Endothelial cell of umbilical vein (primary cell): Measurements from ENCODE around the gene IL1R2. TPM values are rescaled to one million over a fixed set of nuclear protein-coding genes. Genes with fewer than 3 reads are reported as not detected.

Source experiments
- BruUV-seq: library from RNA; stranded (reverse); fragments of 400-500 nt; replicated peaks from 2 replicates; lab custom pipeline; 2021; lab: Mats Ljungman, UMichigan
- CTCF ChIA-PET: fragments of 300-600, 350-600 bp; sonication (Branson Sonifier 250); formaldehyde crosslinking; loops from one replicate; lab custom pipeline; 2021; ENCODE audit warnings: antibody characterized with exemption, inconsistent platforms; lab: Charles Lee
- POLR2A ChIA-PET: fragments of 300-600, 350-600 bp; sonication (Branson Sonifier 250); formaldehyde crosslinking; loops from one replicate; lab custom pipeline; 2021; ENCODE audit warnings: antibody characterized with exemption, inconsistent platforms; lab: Charles Lee
- DNase-seq: peaks from one replicate; pipeline ENCODE4 v3.0.0-alpha.2; 2011; ENCODE audit warnings: low read depth, low spot score
- FAIRE-seq: peaks from 2 replicates; lab custom pipeline; 2011; peaks lifted over from hg19 to GRCh38; lab: Jason Lieb, UNC
- H2AFZ ChIP-seq: 2 replicates; pipeline ENCODE4 v1.6.0; 2012; ENCODE audit warnings: low read depth, low read length, control low read depth, inconsistent platforms
- H3K27ac ChIP-seq: 2 replicates; pipeline ENCODE4 v1.5.1; 2011; ENCODE audit warnings: low read depth, mild to moderate bottlenecking, control low read depth, low read length, moderate library complexity; ENCODE audit not compliant: insufficient read depth
- H3K27me3 ChIP-seq, 2 experiments: 2 replicates each; pipeline versions ENCODE4 v1.6.0 to v1.6.1; 2011; ENCODE audit warnings: low read length in 2 of 2, mixed read lengths in 1 of 2; ENCODE audit not compliant: control insufficient read depth in 2 of 2, insufficient read depth in 2 of 2
- H3K36me3 ChIP-seq, 2 experiments: 2 replicates in 1 of 2; 3 replicates in 1 of 2; pipeline ENCODE4 v1.5.1; 2011; ENCODE audit warnings: low read length in 2 of 2, mild to moderate bottlenecking in 1 of 2, moderate library complexity in 1 of 2; ENCODE audit not compliant: control insufficient read depth in 2 of 2, insufficient read depth in 2 of 2; ENCODE audit errors: extremely low read depth in 1 of 2
- H3K4me1 ChIP-seq: 3 replicates; pipeline ENCODE4 v1.5.1; 2011; ENCODE audit warnings: mild to moderate bottlenecking, low read length; ENCODE audit not compliant: control insufficient read depth, insufficient read depth; ENCODE audit errors: extremely low read depth
- H3K4me2 ChIP-seq: 2 replicates; pipeline ENCODE4 v1.6.1; 2011; ENCODE audit warnings: low read length, control low read depth, mixed read lengths; ENCODE audit not compliant: insufficient read depth
- H3K4me3 ChIP-seq, 3 experiments: fragments of 200-600 bp in 1 of 3; sonication (generic), shearing (Covaris generic) in 1 of 3; replicated peaks in 1 of 3; 2 replicates each; pipeline ENCODE4 v1.5.1; 2011 to 2016; ENCODE audit warnings: control low read depth in 3 of 3, low read length in 3 of 3, mild to moderate bottlenecking in 2 of 3, inconsistent platforms in 1 of 3, low read depth in 1 of 3, moderate library complexity in 1 of 3; ENCODE audit not compliant: insufficient read depth in 1 of 3
- H3K79me2 ChIP-seq: 2 replicates; pipeline ENCODE4 v1.6.0; 2012; ENCODE audit warnings: low read length, inconsistent platforms; ENCODE audit not compliant: control insufficient read depth, insufficient read depth
- H3K9ac ChIP-seq: replicated peaks from 2 replicates; pipeline ENCODE3; 2011; ENCODE audit warnings: low read length, control low read depth; ENCODE audit not compliant: insufficient read depth; ENCODE audit errors: extremely low read depth
- H3K9me1 ChIP-seq: replicated peaks from 3 replicates; pipeline ENCODE4 v1.6.0; 2011; ENCODE audit warnings: mild to moderate bottlenecking, low read length; ENCODE audit not compliant: control insufficient read depth, insufficient read depth; ENCODE audit errors: extremely low read depth
- H3K9me3 ChIP-seq: replicated peaks from 2 replicates; pipeline ENCODE4 v1.5.1; 2012; ENCODE audit warnings: low read length, inconsistent platforms; ENCODE audit not compliant: control insufficient read depth, insufficient read depth
- H4K20me1 ChIP-seq: replicated peaks from 2 replicates; pipeline ENCODE3; 2011; ENCODE audit warnings: mild to moderate bottlenecking, low read length; ENCODE audit not compliant: control insufficient read depth, insufficient read depth; ENCODE audit errors: extremely low read depth
- CTCF ChIP-seq, 2 donors: IDR thresholded peaks; 1 replicate in 1 of 2; 2 replicates in 1 of 2; pipeline ENCODE4 v1.5.1; 2011; ENCODE audit warnings: low read length in 2 of 2, mild to moderate bottlenecking in 2 of 2, moderate library complexity in 2 of 2, control low read depth in 1 of 2, inconsistent platforms in 1 of 2, low read depth in 1 of 2; ENCODE audit not compliant: insufficient read depth in 1 of 2; ENCODE audit errors: extremely low read depth in 1 of 2
- EZH2 ChIP-seq: IDR thresholded peaks from 2 replicates; pipeline ENCODE4 v1.6.1; 2012; ENCODE audit warnings: borderline replicate concordance, low read depth, mild to moderate bottlenecking, moderate library complexity, low read length, inconsistent platforms; ENCODE audit not compliant: severe bottlenecking
- FOS ChIP-seq: IDR thresholded peaks from 2 replicates; pipeline ENCODE4 v1.6.1; 2011; ENCODE audit warnings: mild to moderate bottlenecking, low read length, moderate library complexity, borderline replicate concordance; ENCODE audit not compliant: insufficient read depth
- GATA2 ChIP-seq: IDR thresholded peaks from 2 replicates; pipeline ENCODE4 v1.7.0; 2011; ENCODE audit warnings: low read depth, mild to moderate bottlenecking, moderate library complexity, mixed read lengths, low read length; ENCODE audit not compliant: insufficient read length, insufficient read depth
- JUN ChIP-seq: IDR thresholded peaks from 2 replicates; pipeline ENCODE4 v1.6.1; 2011; ENCODE audit warnings: borderline replicate concordance, low read depth; ENCODE audit not compliant: insufficient read length, insufficient read depth
- MAX ChIP-seq: IDR thresholded peaks from 2 replicates; pipeline ENCODE4 v1.6.1; 2011; ENCODE audit not compliant: insufficient read depth, insufficient read length
- MYC ChIP-seq: IDR thresholded peaks from one replicate; pipeline ENCODE4 v1.6.1; 2011; ENCODE audit warnings: mild to moderate bottlenecking, low read depth, low read length
- POLR2A ChIP-seq: IDR thresholded peaks from 2 replicates; pipeline ENCODE4 v1.6.1; 2012; ENCODE audit warnings: low read depth, mild to moderate bottlenecking, control low read depth, low read length
- POLR2AphosphoS5 ChIP-seq: IDR thresholded peaks from 2 replicates; pipeline ENCODE4 v1.6.1; 2012; ENCODE audit warnings: low read depth, mild to moderate bottlenecking, control low read depth, low read length, moderate library complexity; ENCODE audit not compliant: insufficient read depth
- dilution Hi-C: fragments of 300-500 bp; cut with MboI; formaldehyde crosslinking; loops from one replicate; pipeline ENCODE4 v1.15.0; 2019; ENCODE audit warnings: low sequenced_read_pairs; ENCODE audit not compliant: extremely low pct_ligation_motif_present
- intact Hi-C: fragments of 100-400 bp; cut with micrococcal nuclease; formaldehyde crosslinking; loops from one replicate; pipeline ENCODE4 v1.10.0; 2022
- polyA plus RNA-seq, 4 experiments: library from polyadenylated mRNA; depleted of rRNA in 3 of 4; stranded (reverse) in 3 of 4; unstranded in 1 of 4; fragments of >200 nt; gene quantifications; 2 replicates each; pipeline versions ENCODE4 v1.2.1 to v1.2.3, GENCODE V29; 2011 to 2012; ENCODE audit warnings: missing spikeins in 1 of 4
- total RNA-seq: library from RNA; stranded (reverse); gene quantifications from 2 replicates; pipeline ENCODE4 v1.2.3, GENCODE V29; 2021

IL1R2 gene
- total and polyA plus RNA-seq, 2 donors (not counting 3 experiments of a cell fraction or from before 2014, with no cell fraction given), result not detected

- Histone ChIP-seq H3K9me3 (no peaks in the 10 kb centered on the region), H3K27ac (no peak overlapping the region), H3K27me3 (no peaks in the 10 kb centered on the region), H3K9ac (no peak overlapping the region), H3K9me1 (no peaks in the 10 kb centered on the region), H3K36me3 (no peaks in the 10 kb centered on the region), H3K79me2 (no peaks in the 10 kb centered on the region), H3K4me1 (peaks cover 11% of the 10 kb centered on the region), H4K20me1 (no peaks in the 10 kb centered on the region), H3K4me3 (no peak overlapping the region), H3K4me2 (no peak overlapping the region), H2AFZ (no peak overlapping the region)
- DNase-seq, result no peak
- intact Hi-C loops (no loop called here), dilution Hi-C loops (no loop called here)
- ChIA-PET CTCF (interaction anchor here (1.1 to 3.6 kb wide), 4 partner anchors 8 to 228 kb away, joined by 3 to 26 read pairs (median 12); no protein-coding TSS in a partner anchor), POLR2A (no interaction called here)
- no peak for TF ChIP-seq FOS
- no peak for TF ChIP-seq EZH2
- TF ChIP-seq MAX, result no peak
- no peak for TF ChIP-seq JUN
- TF ChIP-seq GATA2, result no peak
- no peak for TF ChIP-seq CTCF (IDR thresholded peaks at IDR 0.05; ENCODE audit: extremely low read depth in 1 of 2, insufficient read depth in 1 of 2, low read depth in 1 of 2, low read length in 2 of 2)
- no peak for TF ChIP-seq POLR2A
- no peak for TF ChIP-seq MYC
- no peak for TF ChIP-seq POLR2AphosphoS5
- no TSS peak for BruUV-seq
- no peak for FAIRE-seq
Measured at GRCh38 chr2:102012061-102012614, 20.4 kb downstream of the IL1R2 start.
